HG03108 (cell line): ENCODE results near the gene EEFSEC.

Experiments
- ATAC-seq: cut with Tn5 transposase; IDR thresholded peaks from one replicate; pipeline ENCODE4 v1.9.1; 2021; ENCODE audit warnings: moderate library complexity; ENCODE audit not compliant: unreplicated experiment

Gene EEFSEC, protein sequence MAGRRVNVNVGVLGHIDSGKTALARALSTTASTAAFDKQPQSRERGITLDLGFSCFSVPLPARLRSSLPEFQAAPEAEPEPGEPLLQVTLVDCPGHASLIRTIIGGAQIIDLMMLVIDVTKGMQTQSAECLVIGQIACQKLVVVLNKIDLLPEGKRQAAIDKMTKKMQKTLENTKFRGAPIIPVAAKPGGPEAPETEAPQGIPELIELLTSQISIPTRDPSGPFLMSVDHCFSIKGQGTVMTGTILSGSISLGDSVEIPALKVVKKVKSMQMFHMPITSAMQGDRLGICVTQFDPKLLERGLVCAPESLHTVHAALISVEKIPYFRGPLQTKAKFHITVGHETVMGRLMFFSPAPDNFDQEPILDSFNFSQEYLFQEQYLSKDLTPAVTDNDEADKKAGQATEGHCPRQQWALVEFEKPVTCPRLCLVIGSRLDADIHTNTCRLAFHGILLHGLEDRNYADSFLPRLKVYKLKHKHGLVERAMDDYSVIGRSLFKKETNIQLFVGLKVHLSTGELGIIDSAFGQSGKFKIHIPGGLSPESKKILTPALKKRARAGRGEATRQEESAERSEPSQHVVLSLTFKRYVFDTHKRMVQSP

DNA sequence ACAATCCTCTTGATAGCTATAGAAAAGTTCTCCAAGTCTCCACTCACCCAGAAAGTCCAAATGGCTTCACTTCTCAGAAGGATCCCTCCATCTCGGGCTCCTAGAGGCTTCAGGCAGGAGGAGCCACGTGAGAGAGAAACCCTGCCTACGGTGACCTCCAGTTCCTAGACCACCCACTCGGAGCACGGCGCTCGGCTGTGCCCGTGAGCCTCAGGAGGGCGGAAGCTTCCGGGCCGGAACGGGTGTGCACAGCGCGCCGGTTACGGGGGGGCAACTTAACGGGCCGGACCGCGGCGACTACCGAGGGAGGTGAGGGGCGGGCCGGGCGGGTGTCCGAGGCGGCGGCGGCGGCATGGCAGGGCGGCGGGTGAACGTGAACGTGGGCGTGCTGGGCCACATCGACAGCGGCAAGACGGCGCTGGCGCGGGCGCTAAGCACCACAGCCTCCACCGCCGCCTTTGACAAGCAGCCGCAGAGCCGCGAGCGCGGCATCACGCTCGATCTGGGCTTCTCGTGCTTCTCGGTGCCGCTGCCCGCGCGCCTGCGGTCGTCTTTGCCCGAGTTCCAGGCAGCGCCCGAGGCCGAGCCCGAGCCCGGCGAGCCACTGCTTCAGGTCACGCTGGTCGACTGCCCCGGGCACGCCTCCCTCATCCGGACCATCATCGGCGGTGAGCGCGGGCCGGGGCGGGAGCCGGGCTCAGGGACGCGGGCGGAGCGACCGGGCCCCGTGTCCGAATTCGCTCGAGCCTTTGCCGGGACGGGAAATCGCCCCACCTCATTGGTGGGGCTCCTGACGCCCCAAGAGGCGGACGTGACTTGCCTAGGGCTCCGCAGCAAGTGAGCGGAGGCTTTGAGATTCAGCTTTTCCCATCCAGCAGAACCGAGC lies at the start of gene EEFSEC:
Gene EEFSEC (plus strand): TSS at position 326 of the 886 bp plus-strand sequence. CDS start 27 bp downstream, at position 353.
- ATAC-seq = peak; percentile 83

DNA sequence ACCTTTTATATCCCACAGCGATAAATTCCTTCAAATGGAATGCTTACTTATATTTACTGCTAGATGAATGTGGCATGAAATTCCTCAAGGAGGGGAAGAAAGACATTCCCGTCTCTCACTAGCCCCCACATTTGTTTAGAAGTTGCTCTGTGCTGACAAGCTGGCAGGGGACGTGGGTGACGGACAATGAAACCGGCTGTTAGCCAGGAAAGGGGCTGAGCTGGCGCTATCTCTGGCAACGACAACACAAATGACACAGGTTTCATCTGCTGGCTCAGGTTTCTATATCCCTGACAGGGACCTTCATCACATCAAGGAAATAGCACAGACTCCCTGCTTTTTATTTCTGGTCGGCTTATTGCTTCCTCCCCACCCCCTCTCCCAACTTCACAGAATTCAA lies 45.4 kb upstream of the EEFSEC start:
- ATAC-seq = no peak

DNA sequence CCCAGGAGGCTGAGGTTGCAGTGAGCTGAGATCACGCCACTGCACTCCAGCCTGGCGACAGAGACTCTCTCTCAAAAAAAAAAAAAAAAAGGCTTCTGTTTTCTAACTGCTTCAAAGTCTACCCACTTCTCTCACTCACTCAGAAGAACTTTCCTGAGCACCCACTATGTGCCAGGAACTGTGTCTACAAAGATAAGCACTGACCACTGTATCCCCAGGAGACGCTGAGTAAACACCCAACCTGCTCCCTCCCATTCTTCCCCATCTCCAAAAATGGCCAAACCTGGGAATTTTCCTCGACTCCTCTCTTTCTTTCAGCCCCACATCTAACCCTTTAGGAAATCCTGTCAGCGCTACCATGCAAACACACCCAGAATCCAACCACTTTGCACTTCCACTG lies 42.1 kb upstream of the EEFSEC start:
- no peak for ATAC-seq

- ATAC-seq = no peak
Observed at GRCh38 chr3:128112357-128112968, 40.8 kb upstream of the EEFSEC start.

DNA sequence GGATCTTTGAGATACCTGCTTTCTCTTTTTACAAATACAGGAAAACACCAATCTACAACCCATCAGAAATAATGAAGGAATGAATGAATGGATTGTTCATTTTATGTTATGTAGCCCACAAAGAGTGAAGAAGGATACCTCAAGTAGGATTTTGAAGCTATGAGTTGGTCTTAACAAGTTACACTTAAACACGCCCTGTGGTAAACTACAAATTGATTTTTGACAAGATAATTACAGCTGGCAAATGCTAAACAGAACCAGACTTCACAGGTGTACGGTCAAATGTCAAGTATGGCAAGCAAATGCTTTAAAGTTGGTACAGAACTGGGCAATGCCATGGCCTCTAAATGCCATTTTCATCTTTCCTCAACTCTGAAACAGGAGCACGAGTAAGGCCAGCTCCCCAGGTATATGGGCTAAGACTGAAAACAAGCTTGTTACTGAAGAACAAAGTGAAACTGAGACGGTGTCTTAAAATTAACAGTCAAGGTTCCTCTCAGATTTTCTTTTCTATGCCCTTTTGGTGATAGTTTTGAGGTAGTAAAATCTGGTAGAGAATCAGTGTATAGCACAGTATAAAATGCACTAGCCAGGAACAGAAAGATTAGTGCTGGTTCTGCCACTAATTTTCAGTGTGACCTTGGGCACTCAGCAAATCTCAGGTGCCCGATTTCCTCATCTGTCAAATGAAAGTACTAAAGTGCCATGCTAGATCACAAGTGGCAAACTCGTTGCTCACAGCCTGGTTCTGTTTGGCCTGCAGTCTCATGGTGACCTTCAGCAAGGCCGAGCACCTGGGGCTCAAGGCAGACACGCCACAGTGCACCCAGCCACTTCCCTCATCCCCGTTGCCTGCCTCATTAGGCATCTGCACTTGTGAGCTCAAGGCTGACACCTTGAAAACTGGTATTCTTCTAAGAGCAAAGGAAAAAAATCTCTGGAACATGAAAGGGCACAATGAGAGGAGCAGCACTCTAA lies 39.2 kb upstream of the EEFSEC start:
- peak; percentile 71 for ATAC-seq

- no peak for ATAC-seq
Observed at GRCh38 chr3:128122013-128122412, 31.3 kb upstream of the EEFSEC start.

DNA sequence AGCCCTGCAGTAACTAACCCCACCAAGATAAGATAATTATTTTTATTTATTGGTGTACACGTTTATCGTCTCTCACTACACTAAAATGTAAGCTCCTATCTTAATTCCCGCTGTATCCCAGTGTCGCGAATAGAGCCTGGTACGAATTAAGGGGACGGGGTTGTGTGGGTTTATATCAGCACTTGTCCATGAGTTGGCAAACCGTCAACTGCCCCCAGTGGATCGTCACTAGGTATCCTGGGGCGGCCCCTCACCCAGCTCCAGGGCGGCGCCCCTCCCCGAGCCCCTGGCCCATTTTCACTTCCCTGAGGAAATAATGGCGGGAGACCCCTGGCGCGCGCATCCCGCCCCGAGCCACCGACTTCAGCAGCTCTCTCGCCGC lies 30.1 kb upstream of the EEFSEC start:
- ATAC-seq = no peak

- ATAC-seq = peak; percentile 98
Observed at GRCh38 chr3:128123538-128124368, 29.5 kb upstream of the EEFSEC start, which contains the start of gene RUVBL1. TSS of gene RUVBL1 (minus strand) at chr3:128123812. CDS start at chr3:128123724, 88 bp downstream.

GRCh38 chr3:128127236-128127635 lies 26.0 kb upstream of the EEFSEC start:
- ATAC-seq = no peak

- no peak for ATAC-seq
Observed at GRCh38 chr3:128128251-128128650, 25.0 kb upstream of the EEFSEC start.

DNA sequence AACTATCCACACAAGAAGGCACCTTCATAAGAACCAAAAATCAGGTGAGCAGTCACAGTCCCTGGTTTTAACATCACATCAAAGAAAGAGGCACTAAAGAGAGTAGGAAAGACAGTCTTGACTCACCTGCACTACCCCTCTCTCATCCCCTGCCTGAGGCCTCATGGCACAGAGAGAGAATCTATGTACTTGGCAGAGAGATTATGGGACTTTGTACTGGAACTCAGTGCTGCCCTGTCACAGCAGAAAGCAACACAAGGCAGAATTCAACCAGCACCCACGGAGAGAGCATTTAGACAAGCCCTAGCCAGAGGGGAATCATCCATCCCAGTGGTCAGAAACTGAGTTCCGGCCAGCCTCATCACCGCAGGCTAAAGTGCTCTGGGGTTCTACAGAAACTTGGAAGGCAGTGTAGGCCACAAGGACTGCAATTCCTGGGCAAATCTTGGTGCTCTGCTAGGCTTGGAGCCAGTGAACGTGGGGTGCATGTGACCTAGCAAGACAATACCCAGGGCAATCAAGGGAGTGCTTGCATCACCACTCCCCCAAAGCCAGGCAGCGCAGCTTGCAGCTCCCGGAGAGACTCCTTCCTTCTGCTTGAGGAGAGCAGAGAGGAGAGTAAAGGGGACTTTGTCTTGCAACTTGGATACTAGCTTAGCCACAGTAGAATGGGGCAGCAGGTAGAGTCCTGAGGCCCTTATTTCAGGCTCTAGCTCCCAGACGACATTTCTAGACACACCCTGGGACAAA lies 21.2 kb upstream of the EEFSEC start:
- ATAC-seq = no peak

DNA sequence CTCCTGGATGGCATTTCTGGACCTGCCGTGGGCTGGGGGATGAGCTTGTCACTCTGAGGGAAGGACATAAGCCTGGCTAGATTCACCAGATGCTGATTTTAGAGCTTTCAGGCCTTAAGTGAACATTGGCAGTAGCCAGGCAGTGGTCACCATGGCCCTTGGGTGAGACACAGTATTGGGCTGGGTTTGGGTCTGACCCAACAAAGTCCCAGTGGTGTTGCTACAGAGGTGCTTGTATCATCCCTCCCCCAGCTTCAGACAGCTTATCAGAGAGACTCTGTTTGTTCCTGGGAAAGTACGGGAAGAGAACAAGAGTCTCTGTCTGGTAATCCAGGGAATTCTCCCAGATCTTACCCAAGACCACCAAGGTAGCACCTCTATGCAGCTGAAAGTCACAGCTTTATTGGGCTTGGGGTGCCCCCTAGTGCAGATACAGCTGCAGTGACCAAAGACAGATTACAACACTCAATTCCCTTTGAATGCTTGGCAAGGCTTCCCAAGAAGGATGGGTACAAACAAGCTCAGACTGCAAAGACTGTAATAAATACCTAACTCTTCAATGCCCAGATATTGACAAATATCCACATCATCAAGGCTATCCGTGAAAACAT lies 19.9 kb upstream of the EEFSEC start:
- no peak for ATAC-seq

- no peak for ATAC-seq
Observed at GRCh38 chr3:128143496-128143895, 9.8 kb upstream of the EEFSEC start.

- ATAC-seq = no peak
Observed at GRCh38 chr3:128144512-128145187, 8.6 kb upstream of the EEFSEC start.

GRCh38 chr3:128145279-128145678 lies 8.0 kb upstream of the EEFSEC start:
- no peak for ATAC-seq

DNA sequence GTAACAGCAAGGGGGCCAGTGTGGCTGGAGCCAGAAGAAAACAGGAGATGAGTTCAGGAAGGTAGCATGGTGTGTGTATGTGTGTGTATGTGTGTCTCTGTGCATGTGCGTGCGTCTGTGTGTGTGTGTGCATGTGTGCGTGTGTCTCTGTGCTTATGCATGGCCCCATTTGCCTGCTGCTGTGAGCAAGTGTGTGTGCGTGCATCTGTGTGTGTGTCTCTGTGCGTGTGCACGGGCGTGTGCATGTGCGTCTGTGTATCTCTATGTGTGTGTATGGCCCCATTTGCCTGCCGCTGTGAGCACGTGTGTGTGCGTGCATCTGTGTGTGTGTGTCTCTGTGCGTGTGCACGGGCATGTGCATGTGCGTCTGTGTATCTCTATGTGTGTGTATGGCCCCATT lies 7.1 kb upstream of the EEFSEC start:
- ATAC-seq = no peak

- no peak for ATAC-seq
Observed at GRCh38 chr3:128149650-128150049, 3.6 kb upstream of the EEFSEC start.
